Posterior cingulate gyrus (tissue), 11 donors: ENCODE measurements around the gene LEMD2.
"Not testable (repeated sequence)": the region's sequence is repeated elsewhere in the genome, so short reads cannot be mapped to it uniquely, and the experiment has no call there.

ENCODE experiments used
- DNase-seq, 10 donors: peaks; one replicate each; pipeline versions ENCODE4 v3.0.0 to v3.0.0-alpha.2; 2020 to 2021; ENCODE audit warnings: mixed read lengths in 3 of 10
- intact Hi-C: fragments of 100-400 bp; cut with DNase I; formaldehyde crosslinking; loops from one replicate; pipeline ENCODE4 v1.15.1; 2023

Gene LEMD2

DNA sequence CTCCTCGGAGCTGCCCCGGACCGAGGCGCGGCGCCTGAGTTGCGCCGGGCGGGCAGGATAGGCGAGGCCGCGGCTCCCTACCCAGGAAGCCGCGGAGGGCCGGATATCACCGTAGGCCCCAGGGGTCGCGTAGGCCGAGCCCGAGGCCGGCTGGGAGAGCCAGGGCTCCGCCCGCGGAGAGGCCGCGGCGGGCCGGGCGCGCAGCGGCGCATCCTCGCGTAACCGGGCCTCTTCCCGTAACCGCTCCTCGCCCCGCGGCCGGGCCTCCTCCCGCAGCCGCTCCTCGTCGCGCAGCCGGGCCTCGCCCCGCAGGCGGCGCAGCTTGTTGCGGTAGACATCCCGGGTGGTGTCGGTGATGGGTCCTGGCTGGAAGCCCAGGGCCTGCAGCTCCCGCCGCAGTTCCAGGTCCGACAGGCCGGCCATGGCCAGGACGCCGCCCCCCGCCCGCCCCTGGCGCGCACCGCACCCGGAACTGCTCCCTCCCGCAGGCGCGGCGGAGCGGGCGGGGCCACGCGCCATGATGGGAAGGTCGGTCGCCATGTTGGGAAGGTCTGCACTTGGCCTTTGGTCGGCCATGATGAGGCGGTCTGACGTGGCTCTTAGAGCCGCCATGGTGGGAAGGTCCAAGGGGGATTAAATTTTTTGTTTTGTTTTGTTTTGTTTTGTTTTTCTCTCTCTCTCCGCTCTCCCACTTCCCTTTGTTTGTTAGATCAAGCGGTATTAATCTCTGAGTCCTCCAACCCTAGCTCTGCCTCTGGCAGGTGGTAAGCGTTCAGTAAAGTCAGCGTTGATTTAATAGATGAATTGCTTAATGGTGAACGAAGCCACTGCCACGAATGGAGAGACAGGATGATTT lies at the start of gene LEMD2:
Gene LEMD2, minus strand, starts transcription at position 437 of the 856 bp plus-strand sequence. Its CDS starts 14 bp downstream, at position 423.
- DNase-seq, result peak; percentile 90 to 99 (median 94)
- intact Hi-C loops, result loop anchor here (5.0 kb wide), 1 partner anchor 77 kb away; the partner anchor contains the start of gene UQCC2

DNA sequence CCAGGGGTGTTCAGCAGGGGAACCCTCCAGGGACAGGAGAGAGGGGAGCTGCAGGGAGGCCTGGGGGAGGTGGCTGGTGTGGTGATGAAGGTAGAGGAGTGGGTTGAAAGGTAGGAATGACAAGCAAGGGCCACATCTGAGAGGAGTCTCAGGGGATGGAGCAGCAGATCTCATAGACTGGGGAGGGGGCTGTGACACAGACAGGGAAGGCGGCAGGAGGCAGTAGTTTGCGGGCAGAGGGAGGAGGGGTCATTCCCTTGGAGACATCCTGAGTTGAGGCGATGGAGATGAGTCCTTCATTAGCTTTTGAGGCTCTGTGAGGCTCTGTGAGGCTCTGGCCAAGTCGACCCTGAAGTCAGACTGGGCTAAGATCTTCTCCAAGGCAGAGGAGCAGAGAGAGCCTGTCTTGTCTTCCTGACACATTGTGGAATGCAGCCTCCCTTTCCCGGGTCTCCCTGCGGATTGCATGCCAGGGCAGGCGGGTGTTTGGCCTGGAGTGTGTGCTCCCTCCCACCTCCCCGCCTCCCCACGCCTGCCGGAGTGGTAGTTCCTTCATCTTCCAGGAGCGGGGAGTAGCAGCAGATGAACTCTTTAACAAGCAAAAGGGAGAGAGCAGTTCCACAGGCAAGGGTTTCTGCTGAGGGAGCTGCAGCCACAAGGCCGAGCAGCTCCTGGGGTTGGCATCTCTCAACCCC lies 49.2 kb upstream of the LEMD2 start:
- DNase-seq, result no peak
- intact Hi-C loops, result no loop called here

DNA sequence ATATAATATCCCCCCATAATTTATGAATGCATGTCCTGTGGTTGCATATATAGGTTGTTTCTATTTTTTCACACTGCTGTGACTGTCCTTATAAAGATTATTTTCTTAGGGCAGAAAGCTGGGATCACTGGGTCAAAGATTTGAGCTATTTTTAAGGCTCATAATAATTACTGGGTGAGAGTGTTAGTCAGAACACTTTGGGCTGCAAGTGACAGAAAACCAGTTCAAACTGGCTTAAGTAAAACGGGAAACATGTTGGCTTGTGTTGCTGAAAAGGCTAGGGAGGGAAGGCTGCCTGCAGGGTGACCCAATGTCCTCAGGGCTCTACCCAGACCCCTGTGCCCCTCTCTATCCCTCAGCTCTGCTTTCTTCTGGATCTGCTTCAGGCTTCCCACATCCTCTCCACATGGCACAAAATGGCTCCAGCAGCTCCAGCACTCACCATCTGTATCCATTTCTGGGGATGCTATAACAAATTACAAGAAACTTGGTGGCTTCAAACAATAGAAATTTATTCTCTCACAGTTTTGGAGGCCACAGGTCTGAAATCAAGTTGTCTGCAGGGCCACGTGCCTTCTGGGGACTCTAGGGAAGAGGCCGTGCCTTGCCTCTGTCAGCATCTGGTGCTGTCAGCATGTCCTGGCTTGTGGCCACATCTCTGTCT lies 48.0 kb upstream of the LEMD2 start:
- intact Hi-C loops, result no loop called here
- no peak for DNase-seq

DNA sequence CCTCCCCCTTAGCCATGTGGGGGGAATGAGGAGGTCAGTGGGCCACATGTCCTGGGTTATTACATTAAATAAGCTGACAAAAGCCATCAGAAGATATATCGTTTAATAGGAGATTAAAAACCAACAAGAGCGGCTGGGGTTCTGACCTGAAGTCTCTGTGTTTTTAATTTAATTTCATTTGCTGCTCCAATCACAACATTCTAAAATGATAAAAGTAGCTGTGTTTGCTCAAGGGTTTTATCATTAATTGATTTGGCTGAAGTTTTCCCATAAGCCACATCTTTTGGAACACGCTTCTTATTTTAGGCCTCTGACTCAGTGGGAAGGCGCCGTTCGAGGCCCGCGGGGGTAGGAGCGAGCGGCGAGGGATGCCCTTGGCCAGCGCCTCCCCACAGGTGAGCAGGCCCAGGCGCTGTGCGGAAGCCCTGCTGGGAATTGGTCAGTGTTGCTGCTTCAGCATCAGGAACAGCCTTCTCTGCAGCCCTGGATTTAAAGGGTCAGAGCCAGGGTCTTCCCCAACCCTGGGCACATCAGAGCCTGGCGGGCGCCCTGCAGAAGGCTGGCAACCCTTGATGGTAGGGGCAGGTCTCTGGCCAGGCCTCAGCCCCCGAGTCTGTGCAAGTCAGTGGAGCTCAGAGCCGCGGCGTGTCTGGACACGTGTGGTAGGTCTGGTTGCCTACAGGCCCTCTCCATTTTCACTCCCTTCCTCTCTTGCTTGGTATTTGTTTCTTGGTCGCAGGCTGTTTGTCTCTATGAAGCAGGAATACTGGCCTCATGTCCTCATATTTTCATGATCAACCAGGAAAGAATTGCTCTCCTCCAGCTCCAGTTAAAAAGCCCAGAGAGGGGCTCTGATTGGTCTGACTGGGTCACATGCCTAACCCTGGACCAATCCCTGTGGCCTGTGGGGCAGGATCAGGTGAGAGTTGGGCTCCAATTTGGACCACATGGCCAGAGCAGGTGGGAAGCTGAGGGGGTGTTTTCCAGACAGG lies 45.8 kb upstream of the LEMD2 start:
- intact Hi-C loops, result no loop called here
- peak in 1 of 10 donors; percentile 85 for DNase-seq

DNA sequence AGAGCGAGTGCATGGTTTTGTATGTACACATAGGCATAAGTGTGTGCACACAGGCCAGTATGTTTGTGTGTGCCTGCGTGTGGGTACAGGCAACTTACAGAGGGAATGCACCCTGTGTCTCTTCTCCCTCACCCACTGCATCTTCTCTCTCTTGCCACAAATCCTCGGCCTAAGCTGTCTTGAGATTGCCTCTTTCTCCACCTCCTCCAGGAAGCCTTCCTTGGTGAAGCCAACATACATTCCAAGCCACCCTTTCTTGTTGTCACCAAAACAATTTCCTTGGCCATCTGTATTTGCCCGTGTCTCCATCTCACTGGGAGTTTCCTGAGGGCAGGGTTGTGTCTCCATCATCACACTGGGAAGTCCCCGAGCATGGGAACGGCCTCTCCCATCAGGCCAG lies 44.7 kb upstream of the LEMD2 start:
- DNase-seq, result no peak
- intact Hi-C loops, result no loop called here

DNA sequence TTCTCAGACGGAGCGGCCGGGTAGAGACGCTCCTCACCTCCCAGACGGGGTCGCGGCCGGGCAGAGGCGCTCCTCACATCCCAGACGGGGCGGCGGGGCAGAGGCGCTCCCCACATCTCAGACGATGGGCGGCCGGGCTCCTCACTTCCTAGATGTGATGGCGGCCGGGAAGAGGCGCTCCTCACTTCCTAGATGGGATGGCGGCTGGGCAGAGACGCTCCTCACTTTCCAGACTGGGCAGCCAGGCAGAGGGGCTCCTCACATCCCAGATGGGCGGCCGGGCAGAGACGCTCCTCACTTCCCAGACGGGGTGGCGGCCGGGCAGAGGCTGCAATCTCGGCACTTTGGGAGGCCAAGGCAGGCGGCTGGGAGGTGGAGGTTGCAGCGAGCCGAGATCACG lies 43.9 kb upstream of the LEMD2 start:
- intact Hi-C loops, result not testable (repeated sequence)
- DNase-seq, result peak in 1 of 10 donors; percentile 59

DNA sequence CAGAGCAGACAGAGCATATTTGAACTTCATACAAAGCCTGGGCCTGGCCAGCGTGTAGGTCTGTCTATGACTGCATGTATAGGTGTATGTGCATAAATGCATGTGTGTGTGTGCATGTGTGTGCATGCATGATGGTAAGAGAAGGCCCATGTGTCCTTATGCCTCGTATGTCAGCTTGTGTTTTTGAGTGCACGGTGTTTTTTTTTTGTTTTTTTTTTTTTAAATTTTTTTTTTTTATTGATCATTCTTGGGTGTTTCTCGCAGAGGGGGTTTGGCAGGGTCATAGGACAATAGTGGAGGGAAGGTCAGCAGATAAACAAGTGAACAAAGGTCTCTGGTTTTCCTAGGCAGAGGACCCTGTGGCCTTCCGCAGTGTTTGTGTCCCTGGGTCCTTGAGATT lies 42.8 kb upstream of the LEMD2 start:
- intact Hi-C loops, DNase-seq: not testable (repeated sequence)

DNA sequence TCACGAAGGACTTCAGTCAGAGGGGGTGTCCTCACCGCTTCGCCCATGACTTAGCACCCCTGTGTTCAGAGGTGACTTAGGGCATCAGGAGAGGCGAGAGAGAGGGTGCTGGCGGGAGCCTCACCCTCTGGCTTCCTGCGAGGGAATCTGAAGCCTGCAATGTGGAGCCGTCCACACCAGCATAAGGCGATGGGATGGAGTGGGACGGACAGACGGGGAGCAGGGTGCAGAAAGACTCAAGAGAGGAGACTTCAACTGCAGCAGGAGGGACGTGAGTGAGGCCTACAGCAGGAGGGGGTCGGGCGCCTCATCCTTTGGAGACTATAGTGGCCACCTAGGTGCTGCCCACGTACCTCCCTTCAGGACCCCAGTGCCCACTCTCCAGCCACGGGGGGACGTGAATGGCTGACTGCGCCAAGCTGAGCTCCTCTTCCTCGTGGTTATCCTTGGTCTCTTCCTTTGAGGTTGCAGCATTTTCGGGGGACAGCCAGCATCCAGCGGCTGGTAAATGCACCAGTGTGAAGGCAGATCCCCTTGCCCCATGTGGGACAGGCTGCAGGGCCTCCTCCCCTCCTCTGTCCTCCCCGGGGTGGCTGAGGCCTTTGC lies 41.8 kb upstream of the LEMD2 start:
- intact Hi-C loops, result no loop called here
- peak in 1 of 10 donors; percentile 52 for DNase-seq

DNA sequence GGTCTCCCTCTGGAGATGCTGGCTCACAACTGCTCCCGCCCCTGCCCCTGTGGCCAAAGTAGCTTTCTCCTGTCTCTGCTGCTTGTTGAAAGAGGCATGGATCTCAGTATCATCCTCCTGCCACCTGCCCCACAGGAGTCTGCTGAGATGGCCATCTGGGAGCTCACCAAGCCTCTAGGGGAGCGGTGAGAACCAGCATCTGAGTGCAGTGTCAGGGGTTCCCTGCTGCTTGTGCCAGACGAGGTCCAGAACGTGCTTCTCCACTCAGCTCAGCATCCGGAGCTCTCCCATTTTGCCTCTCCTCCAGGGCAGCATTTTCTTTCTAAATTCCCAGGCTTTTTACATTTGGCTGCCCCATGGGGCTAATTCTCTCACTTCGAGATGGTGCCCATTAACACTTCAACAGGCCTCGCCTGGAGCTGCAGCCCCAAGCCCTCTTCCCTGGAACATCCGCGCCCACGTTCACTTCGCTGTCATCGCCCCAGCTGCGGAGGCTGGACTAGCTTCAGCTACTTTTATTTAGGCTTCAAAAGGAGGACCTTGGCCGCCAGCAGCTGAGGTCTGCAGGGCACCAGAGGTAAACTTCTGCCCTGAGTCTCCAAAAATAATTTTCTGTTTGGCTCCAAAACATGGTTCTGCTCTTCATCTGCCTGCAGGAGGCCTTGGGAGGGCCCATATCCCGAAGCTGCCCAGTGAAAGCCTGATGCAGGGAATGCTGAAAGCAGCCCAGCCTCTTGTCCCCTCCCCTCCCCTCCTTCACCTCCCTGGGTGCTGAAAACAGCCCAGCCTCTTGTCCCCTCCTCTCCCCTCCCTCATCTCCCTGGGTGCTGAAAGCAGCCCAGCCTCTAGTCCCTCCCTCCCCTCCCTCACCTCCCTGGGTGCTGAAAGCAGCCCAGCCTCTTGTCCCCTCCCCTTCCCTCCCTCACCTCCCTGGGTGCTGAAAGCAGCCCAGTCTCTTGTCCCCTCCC lies 40.1 kb upstream of the LEMD2 start:
- DNase-seq, result peak in 2 of 10 donors; percentile 20 to 91

DNA sequence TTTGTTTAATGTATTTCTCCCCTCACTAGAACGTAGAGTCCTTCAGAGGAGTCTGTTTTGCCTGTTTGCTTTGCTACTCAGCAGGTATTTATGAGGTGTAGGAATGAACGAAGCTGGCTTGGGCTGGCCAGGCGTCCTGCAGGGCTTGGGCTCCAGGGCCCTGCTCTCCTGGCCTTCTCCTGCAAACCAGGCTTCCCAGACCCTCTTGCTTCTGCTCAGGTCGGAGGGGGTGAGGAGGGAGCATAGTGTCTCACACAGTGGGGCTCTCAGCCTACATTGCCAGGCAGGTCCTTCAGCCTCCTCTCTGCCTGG lies 39.5 kb upstream of the LEMD2 start:
- no peak for DNase-seq
- intact Hi-C loops, result no loop called here

More for the DNA sequence above, 40.1 kb upstream of the LEMD2 start:
- intact Hi-C loops, result no loop called here

DNA sequence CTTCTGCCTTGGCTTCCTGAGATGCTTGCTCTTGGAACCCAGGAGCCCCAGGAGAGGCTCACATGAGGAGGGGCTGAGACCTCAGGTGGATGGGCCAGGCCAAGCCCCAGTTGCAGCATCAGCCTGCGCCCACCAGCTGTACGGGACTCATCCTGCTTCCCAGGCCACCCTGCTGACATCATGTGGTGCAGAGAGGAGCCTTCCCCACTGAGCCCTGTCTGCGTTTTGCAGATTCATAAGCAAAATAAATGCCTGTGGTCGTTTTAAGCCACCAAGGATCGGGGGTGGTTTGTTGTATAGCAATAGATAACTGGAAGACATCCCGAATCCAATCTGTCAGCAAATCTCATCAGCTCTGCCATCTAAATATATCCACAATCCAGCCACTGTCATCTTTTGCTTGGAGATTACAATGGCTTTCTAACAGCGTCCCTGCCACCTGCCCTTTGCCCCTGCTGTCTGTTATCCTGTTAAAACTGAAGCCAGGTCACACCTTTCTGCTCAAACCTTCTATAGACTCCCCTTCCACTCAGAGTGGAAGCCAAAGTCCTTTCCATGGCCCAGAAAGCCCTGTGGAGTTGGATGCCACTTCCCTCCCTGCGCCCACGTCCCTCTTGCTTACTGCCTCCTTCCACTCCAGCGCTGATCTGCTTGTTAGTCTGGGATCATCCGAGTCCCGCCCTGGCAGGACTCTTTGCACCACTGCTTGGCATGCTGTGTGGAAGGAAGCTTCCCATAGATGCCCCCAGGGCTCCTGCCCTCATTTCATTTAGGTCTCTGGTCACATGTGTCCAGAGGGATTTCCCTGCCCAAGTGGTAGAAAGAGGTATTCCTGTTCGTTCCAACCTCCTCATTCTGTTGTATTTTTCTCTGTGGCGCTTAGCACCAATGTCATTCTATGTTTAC lies 38.9 kb upstream of the LEMD2 start:
- peak in 1 of 10 donors; percentile 63 for DNase-seq
- intact Hi-C loops, result no loop called here

DNA sequence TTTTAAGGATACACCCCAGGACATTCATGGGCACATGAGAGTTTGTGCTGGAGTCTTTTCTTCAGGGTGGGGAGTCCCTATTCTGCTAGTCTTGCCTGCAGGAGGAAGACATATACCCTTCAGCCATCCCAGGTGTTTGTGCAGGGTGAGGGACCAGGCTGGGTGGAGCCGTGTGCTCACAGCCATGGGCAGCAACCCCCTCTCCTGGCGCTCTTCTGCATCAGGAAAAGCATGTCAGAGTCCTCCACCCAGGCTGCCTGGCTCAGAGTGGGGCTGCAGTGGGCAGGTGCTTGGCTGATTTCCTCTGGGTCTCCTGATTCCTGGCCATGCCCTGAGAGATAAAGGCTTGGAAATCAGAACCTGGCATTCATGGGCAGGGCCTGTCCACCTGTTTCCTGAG lies 37.6 kb upstream of the LEMD2 start:
- intact Hi-C loops, result no loop called here
- DNase-seq, result peak in 1 of 10 donors; percentile 16

DNA sequence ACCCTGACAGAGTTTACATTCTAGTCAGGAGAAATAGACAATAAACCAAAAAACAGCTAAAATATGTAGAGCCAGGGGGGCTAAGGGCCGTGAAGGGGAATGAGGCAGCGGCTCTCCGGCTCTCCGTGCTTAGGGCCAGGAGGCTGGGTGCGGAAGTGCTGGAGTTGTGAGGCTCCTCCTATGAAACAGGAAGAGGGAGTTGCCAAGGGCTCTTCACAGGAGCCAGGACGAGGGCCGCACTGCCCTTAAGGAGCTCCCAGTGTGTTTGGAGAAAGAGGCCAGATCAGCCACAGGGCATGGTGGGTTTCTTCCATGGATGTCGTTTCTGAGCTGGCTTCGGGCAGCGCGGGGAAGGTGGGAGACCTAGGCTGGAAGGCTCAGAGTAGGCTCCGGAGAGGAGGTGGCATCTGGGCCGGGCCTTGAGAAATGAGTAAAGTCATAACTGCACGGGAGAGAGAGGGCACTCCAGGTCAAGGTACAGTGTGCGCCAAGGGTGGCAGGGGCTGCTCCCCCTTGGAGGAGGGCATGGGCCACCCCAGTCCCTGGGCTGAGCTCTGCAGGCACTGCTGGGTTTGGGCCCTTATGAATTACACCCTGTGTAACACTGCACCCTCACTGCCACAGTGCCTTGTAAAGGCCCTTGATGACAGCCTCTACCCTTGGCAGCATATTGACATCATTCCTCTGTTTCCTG lies 35.7 kb upstream of the LEMD2 start:
- DNase-seq, result no peak
- intact Hi-C loops, result no loop called here

DNA sequence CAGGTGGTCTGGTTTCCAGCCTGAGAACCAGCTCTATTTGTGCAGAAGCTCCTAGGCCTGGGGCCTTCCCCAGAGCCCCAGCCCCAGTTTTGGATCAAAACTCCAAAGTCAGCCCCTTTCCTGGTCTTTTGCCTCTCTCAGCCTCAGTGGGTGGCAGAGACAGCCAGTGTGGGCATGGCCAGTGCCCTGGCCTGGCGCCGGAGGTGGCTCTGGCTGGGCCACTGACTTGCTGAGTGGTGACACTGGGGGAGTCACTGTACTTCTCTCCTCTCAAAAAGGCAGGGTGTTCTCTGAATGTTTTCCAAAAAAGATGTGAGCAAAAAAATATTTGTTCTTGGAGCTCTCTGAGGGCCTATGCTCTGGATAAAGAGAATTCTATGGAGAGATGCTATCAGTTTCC lies 34.9 kb upstream of the LEMD2 start:
- no peak for DNase-seq
- intact Hi-C loops, result no loop called here

DNA sequence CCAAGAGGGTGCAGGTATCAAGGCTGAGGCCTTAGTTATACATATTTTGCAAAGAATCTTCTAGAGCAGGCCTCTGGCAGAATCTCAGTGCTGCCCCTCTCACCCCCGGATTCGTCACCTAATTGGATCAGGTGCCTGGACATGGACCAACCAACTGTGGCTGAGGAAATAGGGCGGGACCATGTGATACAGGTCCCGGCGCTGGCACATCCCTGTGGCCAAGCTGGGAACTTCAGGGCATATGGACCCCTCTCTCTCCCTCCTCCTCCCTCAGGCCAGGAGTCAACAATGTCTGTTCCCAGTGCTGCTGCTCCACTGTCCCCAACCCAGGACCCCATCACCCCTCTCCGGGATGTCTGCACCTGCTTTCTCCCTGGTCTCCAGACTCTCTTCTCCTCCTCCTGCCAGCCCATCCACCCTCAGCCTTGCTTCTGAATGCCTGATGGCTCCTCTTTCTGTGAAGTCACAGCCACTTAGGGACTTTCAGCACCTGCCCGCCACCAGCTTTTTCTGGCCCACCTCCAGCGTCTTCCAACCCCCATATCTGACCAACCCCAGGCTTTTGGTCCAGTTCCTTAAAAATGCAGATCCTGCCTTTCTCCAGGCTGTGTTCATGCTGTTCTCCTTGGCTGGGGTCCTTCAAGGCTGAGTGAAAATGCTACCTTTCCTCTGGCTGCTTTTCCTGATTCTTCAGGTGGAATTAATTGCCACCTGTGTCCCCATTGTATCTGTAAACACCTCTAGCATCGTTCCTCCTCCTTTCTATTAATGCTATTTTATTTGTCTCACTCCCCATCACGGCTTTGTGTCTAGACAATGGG lies 33.9 kb upstream of the LEMD2 start:
- no peak for DNase-seq
- intact Hi-C loops, result no loop called here
